IMR-90 (cell line): Measurements from ENCODE around the gene LGI1. TPM values are rescaled to one million over a fixed set of nuclear protein-coding genes. Genes with fewer than 3 reads are reported as not detected.

ENCODE experiments used
- ATAC-seq: fragments of 200-7000 bp; cut with Tn5 transposase; 2 replicates; pipeline ENCODE4 v1.9.1; 2020; ENCODE audit warnings: low read depth, mild to moderate bottlenecking, moderate library complexity
- BruUV-seq: library from RNA; stranded (reverse); fragments of 400-500 nt; replicated peaks from 2 replicates; lab custom pipeline; 2021; lab: Mats Ljungman, UMichigan
- CTCF ChIA-PET: fragments of 300-600 bp; formaldehyde crosslinking; extraction: SDS; loops from one replicate; lab custom pipeline; 2021; ENCODE audit warnings: antibody characterized with exemption; lab: Yijun Ruan, JAX
- POLR2A ChIA-PET: fragments of 300-600 bp; sonication (Branson Sonifier 250); formaldehyde crosslinking; loops from one replicate; lab custom pipeline; 2022; ENCODE audit warnings: antibody characterized with exemption; ENCODE audit not compliant: unreplicated experiment; lab: Charles Lee
- DNase-seq: peaks from one replicate; pipeline ENCODE4 v3.0.0; 2013
- H2AFZ ChIP-seq: replicated peaks from 2 replicates; pipeline ENCODE3; 2013; ENCODE audit warnings: low read length, mild to moderate bottlenecking; ENCODE audit not compliant: poor library complexity
- H2AK5ac ChIP-seq: 2 replicates; pipeline ENCODE4 v1.6.1; 2013; ENCODE audit warnings: low read depth, low read length, inconsistent platforms
- H2AK9ac ChIP-seq: replicated peaks from 2 replicates; pipeline ENCODE3; 2013; ENCODE audit warnings: mild to moderate bottlenecking, low read depth, low read length, moderate library complexity; ENCODE audit not compliant: poor library complexity
- H2BK120ac ChIP-seq: 2 replicates; pipeline ENCODE4 v1.6.1; 2013; ENCODE audit warnings: low read depth, low read length, inconsistent platforms
- H2BK15ac ChIP-seq: 3 replicates; pipeline ENCODE4 v1.6.1; 2013; ENCODE audit warnings: low read depth, low read length, inconsistent platforms
- H2BK20ac ChIP-seq: 2 replicates; pipeline ENCODE4 v1.6.1; 2013; ENCODE audit warnings: low read depth, mild to moderate bottlenecking, inconsistent platforms, low read length, moderate library complexity
- H2BK5ac ChIP-seq: 2 replicates; pipeline ENCODE4 v1.6.1; 2013; ENCODE audit warnings: mild to moderate bottlenecking, low read depth, low read length, inconsistent platforms; ENCODE audit not compliant: poor library complexity, severe bottlenecking
- H3K14ac ChIP-seq: replicated peaks from 2 replicates; pipeline ENCODE4 v1.6.1; 2013; ENCODE audit warnings: low read depth, low read length, inconsistent platforms
- H3K18ac ChIP-seq: 2 replicates; pipeline ENCODE4 v1.6.1; 2013; ENCODE audit warnings: low read depth, low read length, control low read depth
- H3K23ac ChIP-seq: 2 replicates; pipeline ENCODE4 v1.6.1; 2013; ENCODE audit warnings: low read depth, low read length, inconsistent platforms
- H3K27ac ChIP-seq: 2 replicates; pipeline ENCODE4 v1.5.1; 2013; ENCODE audit warnings: mild to moderate bottlenecking, control low read depth, low read length; ENCODE audit not compliant: insufficient read depth
- H3K27me3 ChIP-seq: 2 replicates; pipeline ENCODE4 v1.6.1; 2013; ENCODE audit warnings: low read length; ENCODE audit not compliant: control insufficient read depth, insufficient read depth
- H3K36me3 ChIP-seq: 2 replicates; pipeline ENCODE4 v1.6.1; 2013; ENCODE audit warnings: low read length, mixed read lengths; ENCODE audit not compliant: control insufficient read depth, insufficient read depth
- H3K4ac ChIP-seq: 2 replicates; pipeline ENCODE4 v1.6.1; 2013; ENCODE audit warnings: low read depth, low read length, inconsistent platforms
- H3K4me1 ChIP-seq: 2 replicates; pipeline ENCODE4 v1.6.1; 2013; ENCODE audit warnings: low read length, mixed read lengths; ENCODE audit not compliant: control insufficient read depth, insufficient read depth
- H3K4me2 ChIP-seq: 2 replicates; pipeline ENCODE4 v1.6.1; 2013; ENCODE audit warnings: low read depth, mild to moderate bottlenecking, control low read depth, low read length, moderate library complexity
- H3K4me3 ChIP-seq: 2 replicates; pipeline ENCODE4 v1.5.1; 2013; ENCODE audit warnings: low read depth, mild to moderate bottlenecking, control low read depth, low read length, moderate library complexity; ENCODE audit not compliant: insufficient read depth
- H3K56ac ChIP-seq: 2 replicates; pipeline ENCODE4 v1.6.1; 2013; ENCODE audit warnings: low read length, inconsistent platforms; ENCODE audit not compliant: insufficient read depth; ENCODE audit errors: extremely low read depth
- H3K79me1 ChIP-seq, 2 experiments: 2 replicates each; pipeline ENCODE4 v1.6.1; 2013; ENCODE audit warnings: low read length in 2 of 2, inconsistent platforms in 1 of 2, low read depth in 1 of 2
- H3K9ac ChIP-seq: 2 replicates; pipeline ENCODE4 v1.6.1; 2013; ENCODE audit warnings: low read depth, low read length, control low read depth
- H3K9me1 ChIP-seq: 2 replicates; pipeline ENCODE4 v1.6.1; 2013; ENCODE audit warnings: low read length, inconsistent platforms; ENCODE audit not compliant: insufficient read depth
- H3K9me3 ChIP-seq: 2 replicates; pipeline ENCODE4 v1.6.1; 2013; ENCODE audit warnings: low read length; ENCODE audit not compliant: control insufficient read depth, insufficient read depth
- H4K20me1 ChIP-seq: 2 replicates; pipeline ENCODE4 v1.6.1; 2013; ENCODE audit warnings: low read length, inconsistent platforms; ENCODE audit not compliant: insufficient read depth
- H4K5ac ChIP-seq: 2 replicates; pipeline ENCODE4 v1.6.1; 2013; ENCODE audit warnings: mild to moderate bottlenecking, low read depth, low read length, control low read depth
- H4K8ac ChIP-seq, 2 experiments: 2 replicates each; pipeline ENCODE4 v1.6.1; 2013; ENCODE audit warnings: low read depth in 2 of 2, low read length in 2 of 2, control low read depth in 1 of 2, inconsistent platforms in 1 of 2
- H4K91ac ChIP-seq: 2 replicates; pipeline ENCODE4 v1.6.1; 2013; ENCODE audit warnings: low read depth, low read length, inconsistent platforms; ENCODE audit not compliant: insufficient read depth
- BHLHE40 ChIP-seq: fragments of 150-350 bp; IDR thresholded peaks from 2 replicates; pipeline ENCODE4 v1.6.1; 2016; ENCODE audit warnings: mild to moderate bottlenecking, low read depth, low read length
- CEBPB ChIP-seq: IDR thresholded peaks from 2 replicates; pipeline ENCODE4 v1.6.1; 2012; ENCODE audit warnings: low read depth, low read length, improper control_type of control experiment
- CHD1 ChIP-seq: IDR thresholded peaks from 2 replicates; pipeline ENCODE4 v1.6.1; 2012; ENCODE audit warnings: low read depth, low read length, improper control_type of control experiment
- CTCF ChIP-seq: conservative IDR thresholded peaks from 2 replicates; pipeline ENCODE4 v1.5.1; 2012; ENCODE audit warnings: mild to moderate bottlenecking, low read depth, low read length, improper control_type of control experiment
- ELK1 ChIP-seq: fragments of 150-350 bp; IDR thresholded peaks from 2 replicates; pipeline ENCODE4 v1.6.1; 2016; ENCODE audit warnings: low read depth, mild to moderate bottlenecking, low read length, moderate library complexity, borderline replicate concordance
- FOS ChIP-seq: fragments of 150-350 bp; IDR thresholded peaks from 2 replicates; pipeline ENCODE4 v1.6.1; 2016; ENCODE audit warnings: low read depth, low read length
- MAFK ChIP-seq: IDR thresholded peaks from 2 replicates; pipeline ENCODE4 v1.6.1; 2012; ENCODE audit warnings: low read depth, low read length, improper control_type of control experiment
- MAZ ChIP-seq: IDR thresholded peaks from 2 replicates; pipeline ENCODE4 v1.6.1; 2012; ENCODE audit warnings: low read depth, mild to moderate bottlenecking, low read length, improper control_type of control experiment, moderate library complexity, borderline replicate concordance
- MXI1 ChIP-seq: IDR thresholded peaks from 2 replicates; pipeline ENCODE4 v1.6.1; 2012; ENCODE audit warnings: low read depth, mild to moderate bottlenecking, low read length, moderate library complexity, borderline replicate concordance
- NFE2L2 ChIP-seq: fragments of 150-350 bp; IDR thresholded peaks from 2 replicates; pipeline ENCODE4 v1.6.1; 2016; ENCODE audit warnings: low read depth, mild to moderate bottlenecking, low read length
- POLR2A ChIP-seq: IDR thresholded peaks from 2 replicates; pipeline ENCODE4 v1.6.1; 2012; ENCODE audit warnings: mild to moderate bottlenecking, low read depth, low read length
- RAD21 ChIP-seq: IDR thresholded peaks from 2 replicates; pipeline ENCODE4 v1.6.1; 2012; ENCODE audit warnings: low read length, improper control_type of control experiment
- RCOR1 ChIP-seq: IDR thresholded peaks from 2 replicates; pipeline ENCODE4 v1.6.1; 2012; ENCODE audit warnings: mild to moderate bottlenecking, low read length, improper control_type of control experiment; ENCODE audit not compliant: insufficient replicate concordance
- RFX5 ChIP-seq: IDR thresholded peaks from 2 replicates; pipeline ENCODE4 v1.8.0; 2012; ENCODE audit warnings: low read depth, mild to moderate bottlenecking, low read length, moderate library complexity
- SMC3 ChIP-seq: fragments of 150-350 bp; IDR thresholded peaks from 2 replicates; pipeline ENCODE4 v1.6.1; 2016; ENCODE audit warnings: low read depth, mild to moderate bottlenecking, antibody characterized with exemption, low read length, moderate library complexity
- USF2 ChIP-seq: fragments of 150-350 bp; IDR thresholded peaks from 2 replicates; pipeline ENCODE4 v1.6.1; 2017; ENCODE audit warnings: mild to moderate bottlenecking, antibody characterized with exemption, low read length, low read depth
- WGBS, 2 experiments: methylation state at CpG; one replicate each; pipeline versions ENCODE4 v1.1.5 to v1.1.7; 2013; ENCODE audit warnings: missing lambda C conversion rate in 2 of 2; ENCODE audit not compliant: insufficient read length in 1 of 2; ENCODE audit errors: extremely low coverage in 2 of 2; 5-methylcytosine and 5-hydroxymethylcytosine counted together
- dilution Hi-C: fragments of 300-500 bp; cut with HindIII; formaldehyde crosslinking; loops from one replicate; pipeline ENCODE4 v1.14.3; 2018; ENCODE audit warnings: low sequenced_read_pairs; ENCODE audit not compliant: unreplicated experiment
- in situ Hi-C: fragments of 300-500 bp; cut with MboI; formaldehyde crosslinking; loops from 3 replicates; pipeline ENCODE4 v1.14.3; 2019; ENCODE audit warnings: low sequenced_read_pairs, inconsistent platforms, mixed read lengths
- intact Hi-C: fragments of 100-400 bp; cut with micrococcal nuclease; formaldehyde crosslinking; loops from 2 replicates; pipeline ENCODE4 v1.10.0; 2022
- polyA plus RNA-seq, 3 experiments: library from polyadenylated mRNA; depleted of rRNA; stranded (reverse); fragments of >200 nt; gene quantifications; 2 replicates each; pipeline ENCODE4 v1.2.3, GENCODE V29; 2012; ENCODE audit warnings: low replicate concordance in 1 of 3
- total RNA-seq: library from RNA; depleted of rRNA; stranded (reverse); fragments of >200 nt; gene quantifications from 2 replicates; pipeline ENCODE4 v1.2.3, GENCODE V29; 2012

Gene LGI1
- total and polyA plus RNA-seq, 2 of the 4 experiments (the other 2 are of a cell fraction) = not detected

GRCh38 chr10:93710333-93710909, 47.3 kb upstream of the LGI1 start:
- H2AK9ac ChIP-seq = no peak overlapping the region
- BruUV-seq = no TSS peak
- in situ Hi-C loops = no loop called here

More at GRCh38 chr10:93710333-93710909, 47.3 kb upstream of the LGI1 start:
- Histone ChIP-seq H3K4me1 (no peaks in the 10 kb centered on the region), H3K4me2 (no peak overlapping the region), H3K9me1 (no peaks in the 10 kb centered on the region), H3K9ac (no peak overlapping the region), H3K23ac (no peak overlapping the region), H3K14ac (no peak overlapping the region), H3K56ac (no peak overlapping the region), H3K27ac (no peak overlapping the region), H4K20me1 (no peaks in the 10 kb centered on the region), H4K5ac (no peak overlapping the region), H2BK20ac (no peak overlapping the region), H3K79me1 (no peaks in the 10 kb centered on the region), H3K9me3 (no peaks in the 10 kb centered on the region), H3K4me3 (no peak overlapping the region), H4K91ac (no peak overlapping the region), H3K18ac (no peak overlapping the region), H2AK5ac (no peak overlapping the region), H3K36me3 (no peaks in the 10 kb centered on the region), H3K27me3 (peaks cover 8% of the 10 kb centered on the region), H3K4ac (no peak overlapping the region), H2BK15ac (no peak overlapping the region), H2BK120ac (no peak overlapping the region), H2BK5ac (no peak overlapping the region), H2AFZ (no peak overlapping the region), H4K8ac (no peak overlapping the region)
- CTCF ChIA-PET = no interaction called here
- TF ChIP-seq RCOR1 (no peak), ELK1 (no peak), CEBPB (no peak), MXI1 (no peak), CHD1 (no peak), FOS (no peak), NFE2L2 (no peak), MAFK (no peak), POLR2A (no peak), BHLHE40 (no peak), MAZ (no peak), RFX5 (no peak), RAD21 (no peak), USF2 (no peak), CTCF (no peak), SMC3 (no peak)
- dilution Hi-C loops = no loop called here
- DNase-seq (no peak), ATAC-seq (no peak)
- 33% methylated on average over 1 of the region's 5 CpGs; no CpG with 5 or more reads in 1 of the 2 experiments for WGBS, 2 experiments
- POLR2A ChIA-PET = no interaction called here
- intact Hi-C loops = no loop called here
